Measurements from ENCODE around the gene PTK6. TPM values are rescaled to one million over a fixed set of nuclear protein-coding genes. Genes with fewer than 3 reads are reported as not detected.

The PTK6 gene
- total RNA-seq, 1 donor from 2014 or later: 0.33 TPM

- Histone ChIP-seq H3K36me3 (ENCODE audit: control insufficient read depth, insufficient read depth, low read length) (no peaks in the 10 kb centered on the region), H3K27me3 (ENCODE audit: control insufficient read depth, insufficient read depth, low read length) (peaks cover 39% of the 10 kb centered on the region), H3K4me3 (ENCODE audit: low read depth, low read length) (no peak overlapping the region)
- TF ChIP-seq CTCF (IDR thresholded peaks at IDR 0.05; ENCODE audit: insufficient read depth, low read length, poor library complexity, severe bottlenecking): no peak
- no peak for DNase-seq (ENCODE audit: low read depth)
These were observed 8.6 kb upstream of the PTK6 start for GRCh38 chr20:63545814-63546213.

- TF ChIP-seq CTCF (IDR thresholded peaks at IDR 0.05; ENCODE audit: insufficient read depth, low read length, poor library complexity, severe bottlenecking): no peak
- H3K36me3 ChIP-seq (ENCODE audit: control insufficient read depth, insufficient read depth, low read length): no peaks in the 10 kb centered on the region
- peaks cover 39% of the 10 kb centered on the region for H3K27me3 ChIP-seq (ENCODE audit: control insufficient read depth, insufficient read depth, low read length)
- H3K4me3 ChIP-seq (ENCODE audit: low read depth, low read length): no peak overlapping the region
- DNase-seq (ENCODE audit: low read depth): no peak
These were observed 7.9 kb upstream of the PTK6 start for GRCh38 chr20:63544958-63545516.

- Histone ChIP-seq H3K4me3 (ENCODE audit: low read depth, low read length) (no peak overlapping the region), H3K36me3 (ENCODE audit: control insufficient read depth, insufficient read depth, low read length) (no peaks in the 10 kb centered on the region), H3K27me3 (ENCODE audit: control insufficient read depth, insufficient read depth, low read length) (peaks cover 34% of the 10 kb centered on the region)
- TF ChIP-seq CTCF (IDR thresholded peaks at IDR 0.05; ENCODE audit: insufficient read depth, low read length, poor library complexity, severe bottlenecking): no peak
- no peak for DNase-seq (ENCODE audit: low read depth)
These were observed 7.2 kb upstream of the PTK6 start for GRCh38 chr20:63544241-63544957.

GRCh38 chr20:63543733-63544132, 6.6 kb upstream of the PTK6 start:
- Histone ChIP-seq H3K36me3 (ENCODE audit: control insufficient read depth, insufficient read depth, low read length) (no peaks in the 10 kb centered on the region), H3K4me3 (ENCODE audit: low read depth, low read length) (no peak overlapping the region), H3K27me3 (ENCODE audit: control insufficient read depth, insufficient read depth, low read length) (peaks cover 30% of the 10 kb centered on the region)
- no peak for DNase-seq (ENCODE audit: low read depth)
- no peak for TF ChIP-seq CTCF (IDR thresholded peaks at IDR 0.05; ENCODE audit: insufficient read depth, low read length, poor library complexity, severe bottlenecking)

GRCh38 chr20:63543131-63543530, 6.0 kb upstream of the PTK6 start:
- Histone ChIP-seq H3K27me3 (ENCODE audit: control insufficient read depth, insufficient read depth, low read length) (peaks cover 24% of the 10 kb centered on the region), H3K36me3 (ENCODE audit: control insufficient read depth, insufficient read depth, low read length) (no peaks in the 10 kb centered on the region), H3K4me3 (ENCODE audit: low read depth, low read length) (no peak overlapping the region)
- no peak for TF ChIP-seq CTCF (IDR thresholded peaks at IDR 0.05; ENCODE audit: insufficient read depth, low read length, poor library complexity, severe bottlenecking)
- DNase-seq (ENCODE audit: low read depth): no peak

- Histone ChIP-seq H3K36me3 (ENCODE audit: control insufficient read depth, insufficient read depth, low read length) (no peaks in the 10 kb centered on the region), H3K4me3 (ENCODE audit: low read depth, low read length) (no peak overlapping the region), H3K27me3 (ENCODE audit: control insufficient read depth, insufficient read depth, low read length) (peaks cover 19% of the 10 kb centered on the region)
- no peak for TF ChIP-seq CTCF (IDR thresholded peaks at IDR 0.05; ENCODE audit: insufficient read depth, low read length, poor library complexity, severe bottlenecking)
- no peak for DNase-seq (ENCODE audit: low read depth)
These were observed 5.5 kb upstream of the PTK6 start for GRCh38 chr20:63542696-63543095.
